ENCODE results near the gene HRK.

The HRK gene

GRCh38 chr12:116864371-116865160 is 16.7 kb downstream of the HRK start:
- DNase-seq = peak; percentile 88

GRCh38 chr12:116863275-116863767 is 17.9 kb downstream of the HRK start:
- DNase-seq = peak; percentile 48

GRCh38 chr12:116862167-116862566 is 19.1 kb downstream of the HRK start:
- no peak for DNase-seq

GRCh38 chr12:116861320-116861719 is 19.9 kb downstream of the HRK start:
- peak; percentile 80 for DNase-seq

- DNase-seq = no peak
These were observed 21.0 kb downstream of the HRK start for GRCh38 chr12:116860263-116860662.

GRCh38 chr12:116859079-116859478 is 22.2 kb downstream of the HRK start:
- DNase-seq = no peak

GRCh38 chr12:116856729-116857128 is 24.5 kb downstream of the HRK start:
- no peak for DNase-seq

GRCh38 chr12:116855744-116856470 is 25.3 kb downstream of the HRK start:
- no peak for DNase-seq

GRCh38 chr12:116853507-116853906 is 27.7 kb downstream of the HRK start:
- no peak for DNase-seq

- no peak for DNase-seq
These were observed 28.9 kb downstream of the HRK start for GRCh38 chr12:116852303-116852702.

GRCh38 chr12:116849216-116849615 is 32.0 kb downstream of the HRK start:
- no peak for DNase-seq

GRCh38 chr12:116843085-116843484 is 38.2 kb downstream of the HRK start:
- DNase-seq = no peak

GRCh38 chr12:116839287-116839830 is 41.9 kb downstream of the HRK start:
- DNase-seq = no peak

- no peak for DNase-seq
These were observed 42.9 kb downstream of the HRK start for GRCh38 chr12:116838365-116838764.

- no peak for DNase-seq
These were observed 44.1 kb downstream of the HRK start for GRCh38 chr12:116837097-116837496.

- no peak for DNase-seq
These were observed 45.8 kb downstream of the HRK start for GRCh38 chr12:116835484-116835883.

GRCh38 chr12:116833474-116833873 is 47.8 kb downstream of the HRK start:
- no peak for DNase-seq

- no peak for DNase-seq
These were observed 48.9 kb downstream of the HRK start for GRCh38 chr12:116832353-116832752.

GRCh38 chr12:116827432-116827831 is 53.8 kb downstream of the HRK start:
- no peak for DNase-seq

GRCh38 chr12:116821291-116821690 is 60.0 kb downstream of the HRK start:
- no peak for DNase-seq

GRCh38 chr12:116820064-116820656 is 61.1 kb downstream of the HRK start:
- no peak for DNase-seq

GRCh38 chr12:116818948-116819832 is 62.1 kb downstream of the HRK start:
- peak; percentile 95 for DNase-seq
